CD4-positive, CD25-positive, alpha-beta regulatory T cell (primary cell): ENCODE results near the gene PPIH. TPM values are rescaled to one million over a fixed set of nuclear protein-coding genes. Genes with fewer than 3 reads are reported as not detected.
"Not testable (repeated sequence)": the region's sequence is repeated elsewhere in the genome, so short reads cannot be mapped to it uniquely, and the experiment has no call there.

Experiments
- ATAC-seq, 2 donors: fragments of 150-1000 bp; cut with Tn5 transposase; one replicate each; pipeline ENCODE4 v1.10.0; 2021; ENCODE audit warnings: low read depth in 2 of 2, moderate number of reproducible peaks in 2 of 2, moderate library complexity in 1 of 2
- DNase-seq, 3 donors: peaks; one replicate each; pipeline versions ENCODE4 v3.0.0 to v3.0.0-alpha.2; 2012 to 2022; ENCODE audit warnings: mixed read lengths in 1 of 3
- H3K27ac ChIP-seq: one replicate; pipeline ENCODE4 v1.7.0; 2013; ENCODE audit warnings: mild to moderate bottlenecking, low read length; ENCODE audit not compliant: insufficient read depth, poor library complexity, severe bottlenecking
- H3K27me3 ChIP-seq: one replicate; pipeline ENCODE4 v1.7.0; 2013; ENCODE audit warnings: low read length; ENCODE audit not compliant: control insufficient read depth, insufficient read depth
- H3K36me3 ChIP-seq: one replicate; pipeline ENCODE4 v1.7.0; 2013; ENCODE audit warnings: mild to moderate bottlenecking, low read length, moderate library complexity; ENCODE audit not compliant: control insufficient read depth, insufficient read depth
- H3K4me1 ChIP-seq: 2 replicates; pipeline ENCODE4 v1.7.0; 2013; ENCODE audit warnings: mild to moderate bottlenecking, low read length; ENCODE audit not compliant: insufficient read depth, control insufficient read depth, poor library complexity, severe bottlenecking
- H3K4me3 ChIP-seq: one replicate; pipeline ENCODE4 v1.7.0; 2013; ENCODE audit warnings: low read depth, mild to moderate bottlenecking, low read length, moderate library complexity
- H3K9me3 ChIP-seq, 2 experiments: 1 replicate in 1 of 2; 2 replicates in 1 of 2; pipeline ENCODE4 v1.7.0; 2013; ENCODE audit warnings: low read length in 2 of 2, mild to moderate bottlenecking in 1 of 2, moderate library complexity in 1 of 2; ENCODE audit not compliant: control insufficient read depth in 2 of 2
- H3K27ac Mint-ChIP-seq, 3 donors: one replicate each; pipeline ENCODE4 v1.8.0; 2020 to 2022; ENCODE audit warnings: mild to moderate bottlenecking in 3 of 3, mixed read lengths in 3 of 3, moderate library complexity in 2 of 3
- H3K27me3 Mint-ChIP-seq: one replicate; pipeline ENCODE4 v1.8.0; 2022; ENCODE audit warnings: mild to moderate bottlenecking, mixed read lengths
- H3K36me3 Mint-ChIP-seq: one replicate; pipeline ENCODE4 v1.8.0; 2020; ENCODE audit warnings: mixed read lengths
- H3K4me1 Mint-ChIP-seq, 4 donors: one replicate each; pipeline ENCODE4 v1.8.0; 2020 to 2022; ENCODE audit warnings: mixed read lengths in 4 of 4, mild to moderate bottlenecking in 1 of 4
- H3K4me3 Mint-ChIP-seq, 4 donors: one replicate each; pipeline ENCODE4 v1.8.0; 2020 to 2022; ENCODE audit warnings: mild to moderate bottlenecking in 4 of 4, mixed read lengths in 4 of 4, moderate library complexity in 3 of 4
- H3K9me3 Mint-ChIP-seq, 7 donors: one replicate each; pipeline ENCODE4 v1.8.0; 2020 to 2022; ENCODE audit warnings: mixed read lengths in 7 of 7, mild to moderate bottlenecking in 3 of 7, moderate library complexity in 2 of 7
- polyA plus RNA-seq, 4 donors: library from polyadenylated mRNA; unstranded; fragments of 300-500 nt; fragmentation: Illumina TruSeq; gene quantifications; one replicate each; pipeline ENCODE4 v1.2.3, GENCODE V29; 2021
- total RNA-seq: library from RNA; stranded (reverse); gene quantifications from one replicate; pipeline ENCODE4 v1.2.3, GENCODE V29; 2022

PPIH gene
- total RNA-seq, result 29.6 TPM
- 10 to 100 TPM; 61.8 to 72.9 (median 69.2) TPM for polyA plus RNA-seq

GRCh38 chr1:42657981-42658876 lies at the start of gene PPIH:
Gene PPIH (plus strand): TSS chr1:42658423. CDS start chr1:42658447, 24 bp downstream.
- Mint-ChIP-seq H3K27ac (peak within 1 kb of the TSS; percentile 91 to 95 (median 95)), H3K36me3 (peaks cover 18% of the 10 kb centered on the region), H3K27me3 (no peaks in the 10 kb centered on the region), H3K9me3 (peaks cover 0 to 1% (median 0%) of the 10 kb centered on the region in 7 donors), H3K4me3 (peak within 1 kb of the TSS; percentile 96 to 100 (median 98)), H3K4me1 (peaks cover 23 to 48% (median 34%) of the 10 kb centered on the region in 4 donors)
- H3K27me3 ChIP-seq, result no peaks in the 10 kb centered on the region
- ATAC-seq (peak; percentile 99), DNase-seq (peak; percentile 92 to 97 (median 93))
- H3K4me3 ChIP-seq, result peak within 1 kb of the TSS; percentile 91
- peak within 1 kb of the TSS; percentile 80 for H3K27ac ChIP-seq
- no peaks in the 10 kb centered on the region for H3K9me3 ChIP-seq
- H3K36me3 ChIP-seq, result peaks cover 10% of the 10 kb centered on the region
- H3K4me1 ChIP-seq, result peaks cover 29% of the 10 kb centered on the region

- Mint-ChIP-seq H3K4me1 (no peaks in the 10 kb centered on the region), H3K9me3 (peaks cover 0 to 3% (median 0%) of the 10 kb centered on the region in 7 donors), H3K36me3 (peaks cover 4% of the 10 kb centered on the region), H3K27me3 (peaks cover 8% of the 10 kb centered on the region), H3K27ac (no peak overlapping the region), H3K4me3 (no peak overlapping the region)
- Histone ChIP-seq H3K27ac (no peak overlapping the region), H3K36me3 (no peaks in the 10 kb centered on the region), H3K4me1 (no peaks in the 10 kb centered on the region), H3K9me3 (no peaks in the 10 kb centered on the region), H3K27me3 (no peaks in the 10 kb centered on the region), H3K4me3 (no peak overlapping the region)
- no peak for DNase-seq
- ATAC-seq, result no peak
Measured at GRCh38 chr1:42613803-42614131, 44.5 kb upstream of the PPIH start.

GRCh38 chr1:42618866-42619265 lies 39.4 kb upstream of the PPIH start:
- peak overlapping the region in 1 of 3 donors; percentile 15 for H3K27ac Mint-ChIP-seq
- peaks cover 4% of the 10 kb centered on the region for H3K36me3 Mint-ChIP-seq
- H3K27me3 Mint-ChIP-seq, result peaks cover under 1% of the 10 kb centered on the region
- no peak overlapping the region for H3K4me3 Mint-ChIP-seq
- no peaks in the 10 kb centered on the region for H3K27me3 ChIP-seq
- H3K4me1 ChIP-seq, result no peaks in the 10 kb centered on the region
- no peak for DNase-seq
- no peaks in the 10 kb centered on the region for H3K4me1 Mint-ChIP-seq
- no peaks in the 10 kb centered on the region for H3K36me3 ChIP-seq
- peaks cover 0 to 2% (median 0%) of the 10 kb centered on the region in 7 donors for H3K9me3 Mint-ChIP-seq
- no peak overlapping the region for H3K4me3 ChIP-seq
- H3K27ac ChIP-seq, result no peak overlapping the region
- no peak for ATAC-seq
- no peaks in the 10 kb centered on the region for H3K9me3 ChIP-seq

- Mint-ChIP-seq H3K36me3 (no peaks in the 10 kb centered on the region), H3K4me1 (peaks cover 0 to 3% (median 0%) of the 10 kb centered on the region in 4 donors), H3K27ac (no peak overlapping the region), H3K9me3 (no peaks in the 10 kb centered on the region), H3K27me3 (peaks cover 4% of the 10 kb centered on the region), H3K4me3 (no peak overlapping the region)
- no peak for ATAC-seq
- H3K27me3 ChIP-seq, result no peaks in the 10 kb centered on the region
- no peaks in the 10 kb centered on the region for H3K36me3 ChIP-seq
- DNase-seq, result no peak
- H3K27ac ChIP-seq, result no peak overlapping the region
- H3K4me1 ChIP-seq, result no peaks in the 10 kb centered on the region
- no peak overlapping the region for H3K4me3 ChIP-seq
- no peaks in the 10 kb centered on the region for H3K9me3 ChIP-seq
Measured at GRCh38 chr1:42620307-42620706, 37.9 kb upstream of the PPIH start.

- H3K4me3 ChIP-seq, H3K4me3 Mint-ChIP-seq, H3K36me3 Mint-ChIP-seq, ATAC-seq, H3K27me3 Mint-ChIP-seq, H3K36me3 ChIP-seq, H3K4me1 ChIP-seq, H3K4me1 Mint-ChIP-seq, DNase-seq, H3K27me3 ChIP-seq, H3K27ac Mint-ChIP-seq, H3K27ac ChIP-seq, H3K9me3 Mint-ChIP-seq, H3K9me3 ChIP-seq: not testable (repeated sequence)
Measured at GRCh38 chr1:42621180-42621579, 37.0 kb upstream of the PPIH start.

- H3K27me3 ChIP-seq, H3K4me1 Mint-ChIP-seq, H3K4me3 ChIP-seq, H3K4me3 Mint-ChIP-seq, H3K9me3 Mint-ChIP-seq, H3K27me3 Mint-ChIP-seq, H3K27ac ChIP-seq, H3K9me3 ChIP-seq, DNase-seq, H3K36me3 Mint-ChIP-seq, H3K36me3 ChIP-seq, H3K4me1 ChIP-seq, ATAC-seq, H3K27ac Mint-ChIP-seq: not testable (repeated sequence)
Measured at GRCh38 chr1:42627205-42627604, 31.0 kb upstream of the PPIH start.

- no peak for ATAC-seq
- Mint-ChIP-seq H3K4me1 (no peaks in the 10 kb centered on the region), H3K27me3 (no peaks in the 10 kb centered on the region)
Measured at GRCh38 chr1:42639116-42639515, 19.1 kb upstream of the PPIH start.

GRCh38 chr1:42646056-42646455 lies 12.2 kb upstream of the PPIH start:
- Histone ChIP-seq H3K36me3 (no peaks in the 10 kb centered on the region), H3K27me3 (peaks cover 2% of the 10 kb centered on the region)
- H3K27me3 Mint-ChIP-seq, result peaks cover 17% of the 10 kb centered on the region

More at GRCh38 chr1:42639116-42639515, 19.1 kb upstream of the PPIH start:
- Mint-ChIP-seq H3K27ac (no peak overlapping the region), H3K9me3 (peaks cover 0 to 2% (median 0%) of the 10 kb centered on the region in 7 donors), H3K4me3 (no peak overlapping the region), H3K36me3 (peaks cover 9% of the 10 kb centered on the region)
- H3K4me3 ChIP-seq, result no peak overlapping the region
- H3K9me3 ChIP-seq, result no peaks in the 10 kb centered on the region
- no peaks in the 10 kb centered on the region for H3K36me3 ChIP-seq
- H3K27ac ChIP-seq, result no peak overlapping the region
- no peaks in the 10 kb centered on the region for H3K27me3 ChIP-seq
- H3K4me1 ChIP-seq, result no peaks in the 10 kb centered on the region
- DNase-seq, result no peak

More at GRCh38 chr1:42646056-42646455, 12.2 kb upstream of the PPIH start:
- Mint-ChIP-seq H3K4me1 (no peaks in the 10 kb centered on the region), H3K4me3 (peak overlapping the region in 1 of 4 donors; percentile 11), H3K36me3 (peaks cover 22% of the 10 kb centered on the region), H3K9me3 (peaks cover 0 to 14% (median 5%) of the 10 kb centered on the region in 7 donors), H3K27ac (no peak overlapping the region)
- H3K4me3 ChIP-seq, result no peak overlapping the region
- no peak for DNase-seq
- ATAC-seq, result no peak
- no peak overlapping the region for H3K27ac ChIP-seq
- no peaks in the 10 kb centered on the region for H3K4me1 ChIP-seq
- peaks cover 0 to 6% of the 10 kb centered on the region in 2 experiments for H3K9me3 ChIP-seq
